Naive thymus-derived CD4-positive, alpha-beta T cell (primary cell): ENCODE measurements around the gene GFRA3. TPM values are rescaled to one million over a fixed set of nuclear protein-coding genes. Genes with fewer than 3 reads are reported as not detected.

Experiments
- ATAC-seq: fragments of 150-1000 bp; cut with Tn5 transposase; 2 replicates; pipeline ENCODE4 v1.10.0; 2021; ENCODE audit warnings: mild to moderate bottlenecking, moderate library complexity
- CTCF ChIA-PET: fragments of 350-600 bp; sonication (Branson Sonifier 250); formaldehyde crosslinking; loops from one replicate; lab custom pipeline; 2021; ENCODE audit warnings: antibody characterized with exemption; lab: Charles Lee
- POLR2A ChIA-PET: fragments of 350-600 bp; sonication (Branson Sonifier 250); formaldehyde crosslinking; loops from one replicate; lab custom pipeline; 2021; ENCODE audit warnings: antibody characterized with exemption, inconsistent platforms; lab: Charles Lee
- DNase-seq, 9 donors: peaks; one replicate each; pipeline versions ENCODE4 v3.0.0 to v3.0.0-alpha.2; 2020 to 2022; ENCODE audit warnings: mixed read lengths in 1 of 9
- H3K27ac ChIP-seq: one replicate; pipeline ENCODE4 v1.7.0; 2013; ENCODE audit warnings: mild to moderate bottlenecking, low read depth, low read length, moderate library complexity
- H3K27me3 ChIP-seq, 2 donors: one replicate each; pipeline ENCODE4 v1.7.0; 2013; ENCODE audit warnings: low read length in 2 of 2, mild to moderate bottlenecking in 2 of 2, moderate library complexity in 2 of 2; ENCODE audit not compliant: control insufficient read depth in 2 of 2, insufficient read depth in 2 of 2
- H3K36me3 ChIP-seq, 3 experiments: 1 replicate in 2 of 3; 2 replicates in 1 of 3; pipeline ENCODE4 v1.7.0; 2013; ENCODE audit warnings: low read length in 3 of 3, mild to moderate bottlenecking in 3 of 3, moderate library complexity in 1 of 3; ENCODE audit not compliant: insufficient read depth in 3 of 3, control insufficient read depth in 2 of 3
- H3K4me1 ChIP-seq, 2 donors: one replicate each; pipeline ENCODE4 v1.7.0; 2013; ENCODE audit warnings: low read length in 2 of 2, mild to moderate bottlenecking in 2 of 2, moderate library complexity in 1 of 2; ENCODE audit not compliant: control insufficient read depth in 2 of 2, insufficient read depth in 2 of 2
- H3K4me3 ChIP-seq: 2 replicates; pipeline ENCODE4 v1.7.0; 2013; ENCODE audit warnings: mild to moderate bottlenecking, low read length
- H3K9me3 ChIP-seq, 3 experiments: 1 replicate in 2 of 3; 2 replicates in 1 of 3; pipeline ENCODE4 v1.7.0; 2013; ENCODE audit warnings: low read length in 3 of 3; ENCODE audit not compliant: control insufficient read depth in 2 of 3
- H3K27ac Mint-ChIP-seq, 9 donors: one replicate each; pipeline ENCODE4 v1.8.0; 2020 to 2022; ENCODE audit warnings: mixed read lengths in 9 of 9, mild to moderate bottlenecking in 8 of 9, moderate library complexity in 5 of 9, inconsistent platforms in 2 of 9
- H3K27me3 Mint-ChIP-seq, 5 donors: one replicate each; pipeline ENCODE4 v1.8.0; 2021 to 2022; ENCODE audit warnings: mixed read lengths in 5 of 5, mild to moderate bottlenecking in 1 of 5
- H3K36me3 Mint-ChIP-seq, 5 donors: one replicate each; pipeline ENCODE4 v1.8.0; 2020 to 2022; ENCODE audit warnings: mixed read lengths in 5 of 5, mild to moderate bottlenecking in 3 of 5, inconsistent platforms in 1 of 5
- H3K4me1 Mint-ChIP-seq, 7 donors: one replicate each; pipeline ENCODE4 v1.8.0; 2020 to 2022; ENCODE audit warnings: mixed read lengths in 7 of 7, mild to moderate bottlenecking in 3 of 7, inconsistent platforms in 1 of 7
- H3K4me3 Mint-ChIP-seq, 10 donors: one replicate each; pipeline ENCODE4 v1.8.0; 2020 to 2022; ENCODE audit warnings: mild to moderate bottlenecking in 10 of 10, mixed read lengths in 10 of 10, moderate library complexity in 6 of 10, inconsistent platforms in 2 of 10
- H3K9me3 Mint-ChIP-seq, 11 donors: one replicate each; pipeline ENCODE4 v1.8.0; 2020 to 2022; ENCODE audit warnings: mixed read lengths in 11 of 11, mild to moderate bottlenecking in 4 of 11, inconsistent platforms in 1 of 11, moderate library complexity in 1 of 11
- intact Hi-C, 2 donors: fragments of 100-400 bp; cut with micrococcal nuclease; formaldehyde crosslinking; loops; one replicate each; pipeline ENCODE4 v1.15.1; 2023
- polyA plus RNA-seq, 2 donors: library from polyadenylated mRNA; unstranded; fragments of 300-500 nt; fragmentation: Illumina TruSeq; gene quantifications; one replicate each; pipeline ENCODE4 v1.2.3, GENCODE V29; 2021
- total RNA-seq, 6 experiments: library from RNA in 5 of 6; stranded (reverse) in 5 of 6; gene quantifications; 1 replicate in 5 of 6; 2 replicates in 1 of 6; pipeline ENCODE4 v1.2.3 and lab custom pipeline; 2021 to 2026

GFRA3 gene
- total and polyA plus RNA-seq, 7 experiments from 2014 or later: not detected

DNA sequence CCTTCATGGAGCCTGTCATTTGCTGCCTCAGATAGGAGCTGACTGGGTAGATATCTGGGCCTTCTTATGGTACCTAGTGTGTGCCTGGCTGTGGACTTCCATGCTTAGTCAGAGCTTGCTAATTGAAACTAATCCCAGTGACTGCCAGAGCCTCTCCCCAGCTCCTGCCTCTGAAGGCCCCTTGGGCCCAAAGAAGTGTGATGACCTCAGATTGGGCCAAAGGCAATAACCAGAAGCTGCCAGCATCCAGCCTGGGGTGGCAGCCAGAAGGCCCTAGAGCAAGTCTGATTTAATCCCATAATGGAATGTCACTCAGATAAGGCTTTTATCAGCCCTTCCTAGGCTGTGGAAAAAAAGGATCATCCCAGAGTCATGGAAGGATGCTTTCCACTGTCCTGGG is 44.2 kb downstream of the GFRA3 start:
- Mint-ChIP-seq H3K27ac (no peak overlapping the region), H3K4me3 (no peak overlapping the region), H3K27me3 (peaks cover 5 to 17% (median 14%) of the 10 kb centered on the region in 5 donors), H3K36me3 (peaks cover 0 to 4% (median 2%) of the 10 kb centered on the region in 5 donors), H3K4me1 (no peaks in the 10 kb centered on the region), H3K9me3 (peaks cover 2 to 14% (median 6%) of the 10 kb centered on the region in 11 donors)
- ChIA-PET POLR2A (no interaction called here), CTCF (interaction anchor here (0.7 kb wide), 1 partner anchor 78 kb away, joined by 3 read pairs; no protein-coding TSS in a partner anchor)
- no peak overlapping the region for H3K4me3 ChIP-seq
- no peaks in the 10 kb centered on the region for H3K36me3 ChIP-seq
- no peaks in the 10 kb centered on the region for H3K27me3 ChIP-seq
- intact Hi-C loops: no loop called here
- DNase-seq (no peak), ATAC-seq (no peak)
- H3K4me1 ChIP-seq: no peaks in the 10 kb centered on the region
- H3K27ac ChIP-seq: no peak overlapping the region
- H3K9me3 ChIP-seq: peaks cover 0 to 3% (median 0%) of the 10 kb centered on the region in 3 experiments

DNA sequence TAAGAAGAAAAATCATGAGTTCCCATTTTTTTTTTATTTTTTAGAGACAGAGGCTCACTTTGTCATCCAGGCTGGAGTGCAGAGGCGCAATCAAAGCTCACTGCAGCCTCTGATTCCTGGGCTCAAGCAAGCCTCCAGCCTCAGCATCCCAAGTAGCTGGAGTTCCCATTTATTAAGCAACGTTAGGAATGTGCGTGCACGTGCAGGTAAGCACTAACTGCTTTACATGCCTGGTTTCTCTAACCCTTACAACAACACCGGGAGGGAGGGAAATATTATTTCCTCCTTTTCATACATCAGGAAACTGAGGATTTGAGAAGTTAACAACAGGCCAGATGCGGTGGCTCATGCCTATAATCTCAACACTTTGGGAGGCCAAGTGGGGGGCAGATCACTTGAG is 45.0 kb downstream of the GFRA3 start:
- ATAC-seq (no peak), DNase-seq (no peak)
- CTCF ChIA-PET: interaction anchor here (0.6 kb wide), 1 partner anchor 18 kb away, joined by 3 read pairs; no protein-coding TSS in a partner anchor
- Histone ChIP-seq H3K4me3 (no peak overlapping the region), H3K27me3 (no peaks in the 10 kb centered on the region), H3K36me3 (no peaks in the 10 kb centered on the region), H3K4me1 (no peaks in the 10 kb centered on the region), H3K9me3 (peaks cover 0 to 3% (median 0%) of the 10 kb centered on the region in 3 experiments), H3K27ac (no peak overlapping the region)
- peaks cover 2 to 14% (median 6%) of the 10 kb centered on the region in 11 donors for H3K9me3 Mint-ChIP-seq
- H3K27ac Mint-ChIP-seq: no peak overlapping the region
- intact Hi-C loops: no loop called here
- peaks cover 0 to 4% (median 0%) of the 10 kb centered on the region in 5 donors for H3K36me3 Mint-ChIP-seq
- H3K27me3 Mint-ChIP-seq: peaks cover 8 to 18% (median 12%) of the 10 kb centered on the region in 5 donors
- no peaks in the 10 kb centered on the region for H3K4me1 Mint-ChIP-seq
- no peak overlapping the region for H3K4me3 Mint-ChIP-seq
- POLR2A ChIA-PET: no interaction called here

DNA sequence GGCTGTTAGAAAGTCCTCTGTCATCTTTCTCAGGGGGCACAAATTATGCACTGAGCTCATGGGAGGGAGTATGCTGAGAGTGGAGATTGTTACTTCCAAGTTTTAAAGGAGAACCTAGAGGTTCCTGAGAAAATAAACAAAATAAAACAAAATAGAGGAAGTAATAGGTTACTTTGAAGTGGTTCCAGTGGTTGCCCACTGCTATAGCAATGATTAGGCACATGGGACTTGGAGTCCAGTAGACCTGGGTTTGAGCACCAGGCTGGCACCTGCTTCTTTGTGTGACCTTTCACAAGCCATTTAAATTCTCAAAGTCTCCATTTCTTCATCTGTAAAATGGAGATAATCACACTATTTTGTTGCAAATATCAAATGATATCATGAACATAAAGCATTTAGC is 47.5 kb downstream of the GFRA3 start:
- intact Hi-C loops: no loop called here
- H3K9me3 ChIP-seq: peaks cover 0 to 3% (median 0%) of the 10 kb centered on the region in 3 experiments
- peaks cover 10 to 23% (median 15%) of the 10 kb centered on the region in 5 donors for H3K27me3 Mint-ChIP-seq
- POLR2A ChIA-PET: interaction anchor here (0.6 kb wide), 1 partner anchor 9 kb away, joined by 3 read pairs; no protein-coding TSS in a partner anchor
- H3K4me3 Mint-ChIP-seq: no peak overlapping the region
- H3K36me3 Mint-ChIP-seq: peaks cover 0 to 4% (median 0%) of the 10 kb centered on the region in 5 donors
- no peaks in the 10 kb centered on the region for H3K36me3 ChIP-seq
- H3K4me1 ChIP-seq: no peaks in the 10 kb centered on the region
- DNase-seq (no peak), ATAC-seq (no peak)
- H3K27ac ChIP-seq: no peak overlapping the region
- no peaks in the 10 kb centered on the region for H3K27me3 ChIP-seq
- no peak overlapping the region for H3K4me3 ChIP-seq
- peaks cover 2 to 14% (median 6%) of the 10 kb centered on the region in 11 donors for H3K9me3 Mint-ChIP-seq
- H3K4me1 Mint-ChIP-seq: peaks cover 0 to 7% (median 5%) of the 10 kb centered on the region in 7 donors
- CTCF ChIA-PET: no interaction called here
- no peak overlapping the region for H3K27ac Mint-ChIP-seq

GRCh38 chr5:138224712-138225111 is 49.7 kb downstream of the GFRA3 start:
- ChIA-PET POLR2A (no interaction called here), CTCF (interaction anchor here (0.6 to 0.9 kb wide), 3 partner anchors 20 to 127 kb away, joined by 3 to 6 read pairs (median 4); no protein-coding TSS in a partner anchor)
- peaks cover 0 to 4% (median 0%) of the 10 kb centered on the region in 5 donors for H3K36me3 Mint-ChIP-seq
- ATAC-seq (no peak), DNase-seq (no peak)
- H3K4me1 Mint-ChIP-seq: peaks cover 0 to 7% (median 5%) of the 10 kb centered on the region in 7 donors
- intact Hi-C loops: no loop called here
- Histone ChIP-seq H3K36me3 (no peaks in the 10 kb centered on the region), H3K4me3 (no peak overlapping the region), H3K27ac (no peak overlapping the region), H3K4me1 (no peaks in the 10 kb centered on the region), H3K9me3 (peaks cover 0 to 3% (median 0%) of the 10 kb centered on the region in 3 experiments), H3K27me3 (peaks cover 0 to 4% of the 10 kb centered on the region in 2 donors)
- H3K4me3 Mint-ChIP-seq: no peak overlapping the region
- no peak overlapping the region for H3K27ac Mint-ChIP-seq
- peaks cover 0 to 23% (median 15%) of the 10 kb centered on the region in 5 donors for H3K27me3 Mint-ChIP-seq
- H3K9me3 Mint-ChIP-seq: peaks cover 2 to 14% (median 6%) of the 10 kb centered on the region in 11 donors

- H3K27me3 Mint-ChIP-seq: peaks cover 9 to 29% (median 10%) of the 10 kb centered on the region in 5 donors
- Histone ChIP-seq H3K27ac (no peak overlapping the region), H3K4me3 (no peak overlapping the region), H3K9me3 (peaks cover 0 to 3% (median 0%) of the 10 kb centered on the region in 3 experiments), H3K4me1 (no peaks in the 10 kb centered on the region), H3K27me3 (peaks cover 0 to 4% of the 10 kb centered on the region in 2 donors), H3K36me3 (no peaks in the 10 kb centered on the region)
- CTCF ChIA-PET: interaction anchor here (1.2 kb wide), 1 partner anchor 128 kb away, joined by 3 read pairs; no protein-coding TSS in a partner anchor
- H3K27ac Mint-ChIP-seq: no peak overlapping the region
- H3K36me3 Mint-ChIP-seq: peaks cover 0 to 4% (median 0%) of the 10 kb centered on the region in 5 donors
- intact Hi-C loops: no loop called here
- ATAC-seq: no peak
- no peak overlapping the region for H3K4me3 Mint-ChIP-seq
- peaks cover 0 to 7% (median 5%) of the 10 kb centered on the region in 7 donors for H3K4me1 Mint-ChIP-seq
- DNase-seq: no peak
- H3K9me3 Mint-ChIP-seq: peaks cover 3 to 14% (median 6%) of the 10 kb centered on the region in 11 donors
- POLR2A ChIA-PET: no interaction called here
Measured at GRCh38 chr5:138223532-138223931, 50.9 kb downstream of the GFRA3 start.

- ChIA-PET POLR2A (no interaction called here), CTCF (interaction anchor here (0.7 kb wide), 1 partner anchor 21 kb away, joined by 5 read pairs; no protein-coding TSS in a partner anchor)
- H3K4me1 ChIP-seq: peaks cover 0 to 3% of the 10 kb centered on the region in 2 donors
- DNase-seq (no peak), ATAC-seq (no peak)
- peaks cover 0 to 1% (median 0%) of the 10 kb centered on the region in 11 donors for H3K9me3 Mint-ChIP-seq
- intact Hi-C loops: loop anchor here in 1 of 2 donors (10.0 kb wide), 1 partner anchor 462 kb away; the partner anchor contains the start of gene HNRNPA0
- H3K27me3 ChIP-seq: peaks cover 0 to 4% of the 10 kb centered on the region in 2 donors
- peaks cover 0 to 9% (median 3%) of the 10 kb centered on the region in 5 donors for H3K27me3 Mint-ChIP-seq
- H3K4me3 ChIP-seq: no peak overlapping the region
- H3K27ac ChIP-seq: no peak overlapping the region
- H3K36me3 ChIP-seq: peaks cover 0 to 5% (median 0%) of the 10 kb centered on the region in 3 experiments
- H3K27ac Mint-ChIP-seq: no peak overlapping the region
- H3K36me3 Mint-ChIP-seq: peaks cover 0 to 2% (median 0%) of the 10 kb centered on the region in 5 donors
- no peak overlapping the region for H3K4me3 Mint-ChIP-seq
- H3K9me3 ChIP-seq: no peaks in the 10 kb centered on the region
- peaks cover 7 to 19% (median 16%) of the 10 kb centered on the region in 7 donors for H3K4me1 Mint-ChIP-seq
Measured at GRCh38 chr5:138216799-138217198, 57.6 kb downstream of the GFRA3 start.
